IPS DF 6.9 (cell line): ENCODE data around the gene ATP1B3.
"Not testable (repeated sequence)": the region's sequence is repeated elsewhere in the genome, so short reads cannot be mapped to it uniquely, and the experiment has no call there.

Source experiments
- DNase-seq: peaks from one replicate; pipeline ENCODE4 v3.0.0-alpha.2; 2013; ENCODE audit warnings: low read depth, low spot score
- H3K27ac ChIP-seq: one replicate; pipeline ENCODE4 v1.5.1; 2013; ENCODE audit warnings: low read length, control low read depth
- H3K27me3 ChIP-seq: 2 replicates; pipeline ENCODE4 v1.6.1; 2013; ENCODE audit warnings: mild to moderate bottlenecking, low read length; ENCODE audit not compliant: control insufficient read depth, insufficient read depth
- H3K36me3 ChIP-seq: 2 replicates; pipeline ENCODE4 v1.6.1; 2013; ENCODE audit warnings: low read length; ENCODE audit not compliant: control insufficient read depth, insufficient read depth
- H3K4me1 ChIP-seq: 2 replicates; pipeline ENCODE4 v1.6.1; 2013; ENCODE audit warnings: low read length; ENCODE audit not compliant: control insufficient read depth, insufficient read depth
- H3K4me3 ChIP-seq: 2 replicates; pipeline ENCODE4 v1.5.1; 2013; ENCODE audit warnings: mild to moderate bottlenecking, low read length
- H3K9me3 ChIP-seq: 2 replicates; pipeline ENCODE4 v1.6.1; 2013; ENCODE audit warnings: low read length, inconsistent platforms; ENCODE audit not compliant: control insufficient read depth, insufficient read depth
- WGBS: extraction: QIAGEN DNeasy Blood & Tissue Kit; methylation state at CpG from one replicate; pipeline ENCODE4 v1.1.7; 2013; ENCODE audit warnings: mixed read lengths, missing lambda C conversion rate; ENCODE audit not compliant: insufficient read length, insufficient coverage; 5-methylcytosine and 5-hydroxymethylcytosine counted together

ATP1B3 gene

GRCh38 chr3:141845407-141846049, 30.9 kb upstream of the ATP1B3 start:
- H3K27ac ChIP-seq = no peak overlapping the region
- no peaks in the 10 kb centered on the region for H3K36me3 ChIP-seq
- H3K27me3 ChIP-seq = no peaks in the 10 kb centered on the region
- H3K9me3 ChIP-seq = no peaks in the 10 kb centered on the region
- H3K4me3 ChIP-seq = no peak overlapping the region
- H3K4me1 ChIP-seq = no peaks in the 10 kb centered on the region
- no CpG with 5 or more reads among the region's 5 CpGs for WGBS
- DNase-seq = peak; percentile 13

GRCh38 chr3:141846050-141846433, 30.4 kb upstream of the ATP1B3 start:
- no peaks in the 10 kb centered on the region for H3K4me1 ChIP-seq
- no peak overlapping the region for H3K4me3 ChIP-seq
- no CpG with 5 or more reads among the region's 3 CpGs for WGBS
- H3K36me3 ChIP-seq = no peaks in the 10 kb centered on the region
- no peaks in the 10 kb centered on the region for H3K27me3 ChIP-seq
- H3K9me3 ChIP-seq = no peaks in the 10 kb centered on the region
- DNase-seq = no peak
- H3K27ac ChIP-seq = no peak overlapping the region

- H3K9me3 ChIP-seq, H3K4me1 ChIP-seq, H3K4me3 ChIP-seq, H3K27ac ChIP-seq, H3K27me3 ChIP-seq, H3K36me3 ChIP-seq, DNase-seq: not testable (repeated sequence)
- WGBS = no CpG with 5 or more reads among the region's 5 CpGs
These were observed 28.2 kb upstream of the ATP1B3 start for GRCh38 chr3:141848159-141848748.

GRCh38 chr3:141849056-141849815, 27.2 kb upstream of the ATP1B3 start:
- Histone ChIP-seq H3K27ac (no peak overlapping the region), H3K36me3 (no peaks in the 10 kb centered on the region), H3K4me1 (no peaks in the 10 kb centered on the region), H3K27me3 (no peaks in the 10 kb centered on the region), H3K9me3 (no peaks in the 10 kb centered on the region), H3K4me3 (no peak overlapping the region)
- 100% methylated on average over 2 of the region's 11 CpGs for WGBS
- no peak for DNase-seq

- no peaks in the 10 kb centered on the region for H3K36me3 ChIP-seq
- H3K4me1 ChIP-seq = no peaks in the 10 kb centered on the region
- no peak overlapping the region for H3K4me3 ChIP-seq
- H3K27ac ChIP-seq = no peak overlapping the region
- DNase-seq = no peak
- H3K27me3 ChIP-seq = no peaks in the 10 kb centered on the region
- WGBS = no CpG with 5 or more reads among the region's 5 CpGs
- H3K9me3 ChIP-seq = no peaks in the 10 kb centered on the region
These were observed 25.0 kb upstream of the ATP1B3 start for GRCh38 chr3:141851411-141851810.

GRCh38 chr3:141853081-141853601, 23.3 kb upstream of the ATP1B3 start:
- H3K4me3 ChIP-seq = no peak overlapping the region
- H3K36me3 ChIP-seq = no peaks in the 10 kb centered on the region
- H3K27me3 ChIP-seq = no peaks in the 10 kb centered on the region
- DNase-seq = no peak
- H3K4me1 ChIP-seq = no peaks in the 10 kb centered on the region
- no peak overlapping the region for H3K27ac ChIP-seq
- H3K9me3 ChIP-seq = no peaks in the 10 kb centered on the region
- no CpG with 5 or more reads among the region's 4 CpGs for WGBS

- no peaks in the 10 kb centered on the region for H3K36me3 ChIP-seq
- DNase-seq = no peak
- H3K4me3 ChIP-seq = no peak overlapping the region
- no peaks in the 10 kb centered on the region for H3K27me3 ChIP-seq
- no peak overlapping the region for H3K27ac ChIP-seq
- WGBS = no CpG with 5 or more reads among the region's 10 CpGs
- no peaks in the 10 kb centered on the region for H3K4me1 ChIP-seq
- H3K9me3 ChIP-seq = no peaks in the 10 kb centered on the region
These were observed 22.7 kb upstream of the ATP1B3 start for GRCh38 chr3:141853629-141854168.

GRCh38 chr3:141854599-141854998, 21.8 kb upstream of the ATP1B3 start:
- no peak for DNase-seq
- no peaks in the 10 kb centered on the region for H3K27me3 ChIP-seq
- no peak overlapping the region for H3K27ac ChIP-seq
- no peaks in the 10 kb centered on the region for H3K9me3 ChIP-seq
- WGBS = no CpG with 5 or more reads among the region's 1 CpG
- no peak overlapping the region for H3K4me3 ChIP-seq
- H3K4me1 ChIP-seq = no peaks in the 10 kb centered on the region
- no peaks in the 10 kb centered on the region for H3K36me3 ChIP-seq

- Histone ChIP-seq H3K36me3 (no peaks in the 10 kb centered on the region), H3K4me1 (no peaks in the 10 kb centered on the region), H3K9me3 (no peaks in the 10 kb centered on the region), H3K4me3 (no peak overlapping the region), H3K27ac (no peak overlapping the region), H3K27me3 (no peaks in the 10 kb centered on the region)
- DNase-seq = no peak
- WGBS = no CpG with 5 or more reads among the region's 2 CpGs
These were observed 18.1 kb upstream of the ATP1B3 start for GRCh38 chr3:141858312-141858711.

GRCh38 chr3:141859651-141860050, 16.8 kb upstream of the ATP1B3 start:
- no peak overlapping the region for H3K4me3 ChIP-seq
- no peaks in the 10 kb centered on the region for H3K36me3 ChIP-seq
- no peak overlapping the region for H3K27ac ChIP-seq
- H3K27me3 ChIP-seq = no peaks in the 10 kb centered on the region
- no peaks in the 10 kb centered on the region for H3K9me3 ChIP-seq
- H3K4me1 ChIP-seq = no peaks in the 10 kb centered on the region
- no CpG with 5 or more reads among the region's 4 CpGs for WGBS
- no peak for DNase-seq
